GM12874 (cell line): ENCODE measurements around the gene TCEA2.

Experiments used
- CTCF ChIP-seq: IDR thresholded peaks from 2 replicates; pipeline ENCODE4 v1.5.1; 2011; ENCODE audit warnings: low read depth, mild to moderate bottlenecking, control low read depth, low read length, moderate library complexity; ENCODE audit not compliant: insufficient read depth

The TCEA2 gene

GRCh38 chr20:64025101-64025825 lies 37.7 kb upstream of the TCEA2 start:
- no peak for TF ChIP-seq CTCF

- TF ChIP-seq CTCF, result no peak
Measured at GRCh38 chr20:64025826-64026412, 37.1 kb upstream of the TCEA2 start.

GRCh38 chr20:64027981-64028685 lies 34.9 kb upstream of the TCEA2 start:
- TF ChIP-seq CTCF, result no peak

GRCh38 chr20:64029293-64030117 lies 33.5 kb upstream of the TCEA2 start:
- TF ChIP-seq CTCF, result no peak

- no peak for TF ChIP-seq CTCF
Measured at GRCh38 chr20:64030371-64031134, 32.4 kb upstream of the TCEA2 start.

- no peak for TF ChIP-seq CTCF
Measured at GRCh38 chr20:64031822-64032314, 31.1 kb upstream of the TCEA2 start.
